Upper lobe of left lung (tissue), 4 donors: Measurements from ENCODE around the gene SERPINA5.

Experiments used
- CTCF ChIP-seq, 6 experiments: fragments of 450-650 bp in 4 of 6; fragments of 200-600 bp in 2 of 6; sonication (generic) in 2 of 6; IDR thresholded peaks; one replicate each; pipeline ENCODE4 v1.5.1; 2016 to 2019; ENCODE audit warnings: antibody characterized with exemption in 6 of 6
- EP300 ChIP-seq, 4 donors: sonication (generic); formaldehyde crosslinking; IDR thresholded peaks; one replicate each; pipeline ENCODE4 v1.5.1; 2017; ENCODE audit warnings: antibody characterized with exemption in 4 of 4, control low read depth in 2 of 4
- POLR2A ChIP-seq, 4 donors: fragments of 450-650 bp; IDR thresholded peaks; one replicate each; pipeline ENCODE4 v1.5.1; 2016 to 2017; ENCODE audit warnings: antibody characterized with exemption in 4 of 4, mild to moderate bottlenecking in 2 of 4
- POLR2AphosphoS5 ChIP-seq, 2 donors: sonication (generic); formaldehyde crosslinking; IDR thresholded peaks; one replicate each; pipeline ENCODE4 v1.5.1; 2017; ENCODE audit warnings: antibody characterized with exemption in 2 of 2

GRCh38 chr14:94542111-94542810, 39.0 kb upstream of the SERPINA5 start:
- TF ChIP-seq CTCF (IDR thresholded peaks at IDR 0.05) (no peak), POLR2AphosphoS5 (IDR thresholded peaks at IDR 0.05) (no peak), EP300 (IDR thresholded peaks at IDR 0.05) (no peak), POLR2A (IDR thresholded peaks at IDR 0.05) (no peak)
